K562 (cell line): ENCODE data around the gene PARD3. TPM values are rescaled to one million over a fixed set of nuclear protein-coding genes. Genes with fewer than 3 reads are reported as not detected.

Source experiments
- ATAC-seq: fragments of 200-7000 bp; cut with Tn5 transposase; 3 replicates; pipeline ENCODE4 v1.9.1; 2020; ENCODE audit warnings: moderate library complexity
- BruUV-seq: library from RNA; stranded (reverse); fragments of 400-500 nt; replicated peaks from 2 replicates; lab custom pipeline; 2021; lab: Mats Ljungman, UMichigan
- CTCF ChIA-PET: fragments of 300-600 bp; formaldehyde crosslinking; extraction: SDS; loops from one replicate; lab custom pipeline; 2021; ENCODE audit warnings: low intra/inter-chr PET ratio; lab: Yijun Ruan, JAX
- POLR2A ChIA-PET: fragments of 300-600, 350-650 bp; sonication (Branson Sonifier 250); formaldehyde crosslinking; extraction: SDS; loops from one replicate; lab custom pipeline; 2021; ENCODE audit warnings: antibody characterized with exemption, inconsistent platforms; lab: Yijun Ruan, JAX
- DNase-seq, 4 experiments: peaks; one replicate each; pipeline versions ENCODE4 v3.0.0 to v3.0.0-alpha.2; 2011 to 2018; ENCODE audit warnings: low spot score in 3 of 4, mixed read lengths in 3 of 4; ENCODE audit errors: extremely low read depth in 1 of 4
- FAIRE-seq: peaks from 2 replicates; lab custom pipeline; 2011; peaks lifted over from hg19 to GRCh38; lab: Jason Lieb, UNC
- H2AFZ ChIP-seq: 2 replicates; pipeline ENCODE4 v1.6.0; 2011; ENCODE audit warnings: low read depth, low read length, control low read depth, inconsistent platforms
- H3K27ac ChIP-seq: fragments of 200-600 bp; 3 replicates; pipeline ENCODE4 v1.8.0; 2011; ENCODE audit warnings: low read depth, mild to moderate bottlenecking, control low read depth, inconsistent platforms, low read length, moderate library complexity, mixed read lengths; ENCODE audit errors: extremely low read depth
- H3K27me3 ChIP-seq, 2 experiments: fragments of 300-600 bp in 1 of 2; 2 replicates in 1 of 2; 3 replicates in 1 of 2; pipeline versions ENCODE4 v1.6.0 to v1.8.0; 2011; ENCODE audit warnings: inconsistent platforms in 2 of 2, low read length in 2 of 2, mild to moderate bottlenecking in 1 of 2, mixed read lengths in 1 of 2, moderate library complexity in 1 of 2; ENCODE audit not compliant: control insufficient read depth in 2 of 2, insufficient read depth in 2 of 2
- H3K36me3 ChIP-seq: fragments of 300-600 bp; 3 replicates; pipeline ENCODE4 v1.8.0; 2011; ENCODE audit warnings: mild to moderate bottlenecking, low read length, inconsistent platforms; ENCODE audit not compliant: control insufficient read depth, insufficient read depth
- H3K4me1 ChIP-seq, 2 experiments: fragments of 200-600 bp in 1 of 2; replicated peaks in 1 of 2; 2 replicates in 1 of 2; 3 replicates in 1 of 2; pipeline versions ENCODE4 v1.5.1 to v1.8.0; 2011; ENCODE audit warnings: inconsistent platforms in 2 of 2, low read length in 2 of 2, mild to moderate bottlenecking in 1 of 2, mixed read lengths in 1 of 2, moderate library complexity in 1 of 2; ENCODE audit not compliant: control insufficient read depth in 2 of 2, insufficient read depth in 2 of 2
- H3K4me2 ChIP-seq: 2 replicates; pipeline ENCODE4 v1.6.1; 2011; ENCODE audit warnings: low read length, control low read depth, inconsistent platforms, mixed read lengths; ENCODE audit not compliant: insufficient read depth
- H3K4me3 ChIP-seq: fragments of 200-600 bp; sonication (generic), shearing (Covaris generic); 2 replicates; pipeline ENCODE4 v1.5.1; 2016; ENCODE audit warnings: control low read depth, inconsistent platforms
- H3K79me2 ChIP-seq: fragments of 200-600 bp; 3 replicates; pipeline ENCODE4 v1.8.0; 2011; ENCODE audit warnings: low read length, inconsistent platforms; ENCODE audit not compliant: control insufficient read depth, insufficient read depth
- H3K9ac ChIP-seq, 2 experiments: 2 replicates each; pipeline versions ENCODE4 v1.6.0 to v1.6.1; 2011; ENCODE audit warnings: low read depth in 2 of 2, low read length in 2 of 2, control low read depth in 1 of 2, inconsistent platforms in 1 of 2, mild to moderate bottlenecking in 1 of 2, mixed read lengths in 1 of 2; ENCODE audit not compliant: insufficient read depth in 1 of 2
- H3K9me1 ChIP-seq: one replicate; pipeline ENCODE4 v1.6.0; 2011; ENCODE audit warnings: inconsistent platforms, mild to moderate bottlenecking, low read length, moderate library complexity; ENCODE audit not compliant: control insufficient read depth, insufficient read depth
- H3K9me3 ChIP-seq: replicated peaks from 2 replicates; pipeline ENCODE4 v1.5.1; 2011; ENCODE audit warnings: low read depth, low read length, inconsistent platforms; ENCODE audit not compliant: control insufficient read depth, insufficient read depth
- H4K20me1 ChIP-seq: replicated peaks from 2 replicates; pipeline ENCODE4 v1.6.1; 2011; ENCODE audit warnings: low read length, inconsistent platforms, mixed read lengths; ENCODE audit not compliant: control insufficient read depth, insufficient read depth
- CEBPB ChIP-seq: fragments of 450-650 bp; IDR thresholded peaks from 2 replicates; pipeline ENCODE4 v1.6.1; 2016; ENCODE audit warnings: missing genetic modification characterization, missing compliant biosample characterization
- DDX20 ChIP-seq: fragments of 450-650 bp; IDR thresholded peaks from 2 replicates; pipeline ENCODE4 v1.6.1; 2016; ENCODE audit warnings: missing genetic modification characterization, low read depth, mild to moderate bottlenecking, missing compliant biosample characterization, moderate library complexity
- ZBTB8A ChIP-seq: fragments of 450-650 bp; IDR thresholded peaks from 2 replicates; pipeline ENCODE4 v1.6.1; 2018; ENCODE audit warnings: mild to moderate bottlenecking, moderate library complexity; ENCODE audit not compliant: partially characterized antibody
- whole genome bisulfite sequencing: fragments of 100-300 bp; shearing (Covaris generic); methylation state at CpG from one replicate; pipeline ENCODE4 v1.1.6; 2016; ENCODE audit warnings: low coverage, mixed read lengths; ENCODE audit not compliant: insufficient coverage; ENCODE audit errors: missing lambda C conversion rate; 5-methylcytosine and 5-hydroxymethylcytosine counted together
- in situ Hi-C: fragments of 300-500 bp; cut with MboI; formaldehyde crosslinking; loops from 4 replicates; pipeline ENCODE4 v1.15.0; 2018; ENCODE audit warnings: inconsistent platforms, mixed read lengths
- intact Hi-C: fragments of 100-400 bp; cut with micrococcal nuclease; formaldehyde crosslinking; loops from 2 replicates; pipeline ENCODE4 v1.14.2; 2022
- polyA plus RNA-seq, 8 experiments: library from polyadenylated mRNA; depleted of rRNA in 4 of 8; stranded (reverse) in 5 of 8; unstranded in 3 of 8; fragments of >200 nt; fragmentation: Nextera tagmentation in 2 of 8; fragmentation: Illumina TruSeq in 1 of 8; extraction: Ambion mirVana in 2 of 8; extraction: Trizol in 1 of 8; gene quantifications; 2 replicates each; pipeline versions ENCODE4 v1.2.1 to v1.2.3, GENCODE V29; 2011 to 2014; ENCODE audit warnings: inconsistent platforms in 1 of 8, missing spikeins in 1 of 8
- total RNA-seq, 7 experiments: library from RNA; depleted of rRNA in 6 of 7; stranded (reverse); fragments of >200 nt in 6 of 7; fragmentation: Illumina TruSeq in 2 of 7; extraction: Trizol in 2 of 7; gene quantifications; 2 replicates each; pipeline versions ENCODE4 v1.2.1 to v1.2.3, GENCODE V29; 2011 to 2021; ENCODE audit warnings: low replicate concordance in 1 of 7
- TF ChIP-seq, protein P1 (sequence below), 2 experiments: fragments of 450-650 bp; formaldehyde crosslinking in 1 of 2; IDR thresholded peaks; 2 replicates each; pipeline versions ENCODE4 v1.4.0 to v1.6.1; 2014 to 2020; ENCODE audit warnings: mild to moderate bottlenecking in 2 of 2, borderline replicate concordance in 1 of 2, low read depth in 1 of 2
- TF ChIP-seq, protein P2 (sequence below): sonication (generic); formaldehyde crosslinking; IDR thresholded peaks from 2 replicates; pipeline ENCODE4 v1.8.0; 2022; ENCODE audit warnings: mild to moderate bottlenecking, missing genetic modification reagents
- TF ChIP-seq, protein P3 (sequence below): sonication (generic); formaldehyde crosslinking; IDR thresholded peaks from 2 replicates; pipeline ENCODE4 v1.8.1; 2022; ENCODE audit warnings: missing genetic modification reagents
- TF ChIP-seq, protein P4 (sequence below): fragments of 450-650 bp; formaldehyde crosslinking; IDR thresholded peaks from 2 replicates; pipeline ENCODE4 v1.4.0; 2022; ENCODE audit warnings: mild to moderate bottlenecking, moderate library complexity

The PARD3 gene
- total and polyA plus RNA-seq, 9 of the 15 experiments (the other 6 are each of a cell fraction or from before 2014, with no cell fraction given), result 2.7 to 11.7 (median 7.7) TPM

DNA sequence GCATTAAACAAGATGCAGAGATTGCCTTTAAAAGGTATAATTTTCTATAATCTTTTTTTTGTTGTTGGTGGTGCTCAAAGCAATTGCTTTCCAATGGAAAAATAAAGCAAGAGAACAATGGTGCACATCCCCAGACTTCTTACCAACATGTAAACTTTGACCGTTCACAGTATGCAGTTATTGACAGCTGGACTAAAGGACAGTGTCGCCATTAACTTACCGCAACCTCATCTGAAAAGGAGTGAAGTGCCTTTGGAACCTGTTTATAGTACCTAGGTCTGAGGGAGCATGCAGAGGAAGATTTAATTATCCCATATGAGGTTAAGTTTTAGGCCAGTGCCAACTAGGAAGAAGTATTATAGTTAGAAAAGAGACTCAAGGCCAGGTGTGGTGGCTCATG is 654.5 kb downstream of the PARD3 start:
- H3K9me1 ChIP-seq, result no peaks in the 10 kb centered on the region
- FAIRE-seq (no peak), DNase-seq (no peak), ATAC-seq (no peak)
- H3K9ac ChIP-seq, result no peak overlapping the region
- H4K20me1 ChIP-seq, result no peaks in the 10 kb centered on the region
- H3K4me3 ChIP-seq, result no peak overlapping the region
- ChIA-PET CTCF (no interaction called here), POLR2A (no interaction called here)
- intact Hi-C loops, result no loop called here
- no peak overlapping the region for H2AFZ ChIP-seq
- WGBS, result 20% methylated on average over 3 of the region's 3 CpGs
- no peak overlapping the region for H3K4me2 ChIP-seq
- no peak overlapping the region for H3K27ac ChIP-seq
- BruUV-seq, result no TSS peak
- no peaks in the 10 kb centered on the region for H3K79me2 ChIP-seq
- H3K9me3 ChIP-seq, result no peaks in the 10 kb centered on the region
- 0 out of 5 replicates have a peak, but pooled peaks cover 0 to 3% of the 10 kb centered on the region in 2 experiments for H3K27me3 ChIP-seq
- peaks cover 0 to 9% of the 10 kb centered on the region in 2 experiments; a peak in 3 of 5 replicates for H3K4me1 ChIP-seq
- in situ Hi-C loops, result no loop called here
- H3K36me3 ChIP-seq, result no peaks in the 10 kb centered on the region
- TF ChIP-seq ZBTB8A (no peak), DDX20 (tag) (no peak), CEBPB (tag) (no peak)
- TF ChIP-seq, protein P1, sequence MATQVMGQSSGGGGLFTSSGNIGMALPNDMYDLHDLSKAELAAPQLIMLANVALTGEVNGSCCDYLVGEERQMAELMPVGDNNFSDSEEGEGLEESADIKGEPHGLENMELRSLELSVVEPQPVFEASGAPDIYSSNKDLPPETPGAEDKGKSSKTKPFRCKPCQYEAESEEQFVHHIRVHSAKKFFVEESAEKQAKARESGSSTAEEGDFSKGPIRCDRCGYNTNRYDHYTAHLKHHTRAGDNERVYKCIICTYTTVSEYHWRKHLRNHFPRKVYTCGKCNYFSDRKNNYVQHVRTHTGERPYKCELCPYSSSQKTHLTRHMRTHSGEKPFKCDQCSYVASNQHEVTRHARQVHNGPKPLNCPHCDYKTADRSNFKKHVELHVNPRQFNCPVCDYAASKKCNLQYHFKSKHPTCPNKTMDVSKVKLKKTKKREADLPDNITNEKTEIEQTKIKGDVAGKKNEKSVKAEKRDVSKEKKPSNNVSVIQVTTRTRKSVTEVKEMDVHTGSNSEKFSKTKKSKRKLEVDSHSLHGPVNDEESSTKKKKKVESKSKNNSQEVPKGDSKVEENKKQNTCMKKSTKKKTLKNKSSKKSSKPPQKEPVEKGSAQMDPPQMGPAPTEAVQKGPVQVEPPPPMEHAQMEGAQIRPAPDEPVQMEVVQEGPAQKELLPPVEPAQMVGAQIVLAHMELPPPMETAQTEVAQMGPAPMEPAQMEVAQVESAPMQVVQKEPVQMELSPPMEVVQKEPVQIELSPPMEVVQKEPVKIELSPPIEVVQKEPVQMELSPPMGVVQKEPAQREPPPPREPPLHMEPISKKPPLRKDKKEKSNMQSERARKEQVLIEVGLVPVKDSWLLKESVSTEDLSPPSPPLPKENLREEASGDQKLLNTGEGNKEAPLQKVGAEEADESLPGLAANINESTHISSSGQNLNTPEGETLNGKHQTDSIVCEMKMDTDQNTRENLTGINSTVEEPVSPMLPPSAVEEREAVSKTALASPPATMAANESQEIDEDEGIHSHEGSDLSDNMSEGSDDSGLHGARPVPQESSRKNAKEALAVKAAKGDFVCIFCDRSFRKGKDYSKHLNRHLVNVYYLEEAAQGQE (IDR thresholded peaks at IDR 0.05; ENCODE audit: borderline replicate concordance), result no peak
- TF ChIP-seq, protein P1 (CRISPR knock-in tag; IDR thresholded peaks at IDR 0.05; ENCODE audit: low read depth), result no peak
- TF ChIP-seq, protein P2, sequence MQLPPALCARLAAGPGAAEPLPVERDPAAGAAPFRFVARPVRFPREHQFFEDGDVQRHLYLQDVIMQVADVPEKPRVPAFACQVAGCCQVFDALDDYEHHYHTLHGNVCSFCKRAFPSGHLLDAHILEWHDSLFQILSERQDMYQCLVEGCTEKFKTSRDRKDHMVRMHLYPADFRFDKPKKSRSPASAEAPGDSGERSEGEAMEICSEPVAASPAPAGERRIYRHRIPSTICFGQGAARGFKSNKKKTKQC, result no peak
- TF ChIP-seq, protein P3, sequence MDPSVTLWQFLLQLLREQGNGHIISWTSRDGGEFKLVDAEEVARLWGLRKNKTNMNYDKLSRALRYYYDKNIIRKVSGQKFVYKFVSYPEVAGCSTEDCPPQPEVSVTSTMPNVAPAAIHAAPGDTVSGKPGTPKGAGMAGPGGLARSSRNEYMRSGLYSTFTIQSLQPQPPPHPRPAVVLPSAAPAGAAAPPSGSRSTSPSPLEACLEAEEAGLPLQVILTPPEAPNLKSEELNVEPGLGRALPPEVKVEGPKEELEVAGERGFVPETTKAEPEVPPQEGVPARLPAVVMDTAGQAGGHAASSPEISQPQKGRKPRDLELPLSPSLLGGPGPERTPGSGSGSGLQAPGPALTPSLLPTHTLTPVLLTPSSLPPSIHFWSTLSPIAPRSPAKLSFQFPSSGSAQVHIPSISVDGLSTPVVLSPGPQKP, result no peak
- TF ChIP-seq, protein P4, sequence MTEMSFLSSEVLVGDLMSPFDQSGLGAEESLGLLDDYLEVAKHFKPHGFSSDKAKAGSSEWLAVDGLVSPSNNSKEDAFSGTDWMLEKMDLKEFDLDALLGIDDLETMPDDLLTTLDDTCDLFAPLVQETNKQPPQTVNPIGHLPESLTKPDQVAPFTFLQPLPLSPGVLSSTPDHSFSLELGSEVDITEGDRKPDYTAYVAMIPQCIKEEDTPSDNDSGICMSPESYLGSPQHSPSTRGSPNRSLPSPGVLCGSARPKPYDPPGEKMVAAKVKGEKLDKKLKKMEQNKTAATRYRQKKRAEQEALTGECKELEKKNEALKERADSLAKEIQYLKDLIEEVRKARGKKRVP (CRISPR knock-in tag), result no peak
